Endothelial cell of umbilical vein (primary cell): Measurements from ENCODE around the gene KLF3. TPM values are rescaled to one million over a fixed set of nuclear protein-coding genes. Genes with fewer than 3 reads are reported as not detected.

Experiments
- BruUV-seq: library from RNA; stranded (reverse); fragments of 400-500 nt; replicated peaks from 2 replicates; lab custom pipeline; 2021; lab: Mats Ljungman, UMichigan
- CTCF ChIA-PET: fragments of 300-600, 350-600 bp; sonication (Branson Sonifier 250); formaldehyde crosslinking; loops from one replicate; lab custom pipeline; 2021; ENCODE audit warnings: antibody characterized with exemption, inconsistent platforms; lab: Charles Lee
- POLR2A ChIA-PET: fragments of 300-600, 350-600 bp; sonication (Branson Sonifier 250); formaldehyde crosslinking; loops from one replicate; lab custom pipeline; 2021; ENCODE audit warnings: antibody characterized with exemption, inconsistent platforms; lab: Charles Lee
- DNase-seq: peaks from one replicate; pipeline ENCODE4 v3.0.0-alpha.2; 2011; ENCODE audit warnings: low read depth, low spot score
- FAIRE-seq: peaks from 2 replicates; lab custom pipeline; 2011; peaks lifted over from hg19 to GRCh38; lab: Jason Lieb, UNC
- H2AFZ ChIP-seq: 2 replicates; pipeline ENCODE4 v1.6.0; 2012; ENCODE audit warnings: low read depth, low read length, control low read depth, inconsistent platforms
- H3K27ac ChIP-seq: 2 replicates; pipeline ENCODE4 v1.5.1; 2011; ENCODE audit warnings: low read depth, mild to moderate bottlenecking, control low read depth, low read length, moderate library complexity; ENCODE audit not compliant: insufficient read depth
- H3K27me3 ChIP-seq, 2 experiments: 2 replicates each; pipeline versions ENCODE4 v1.6.0 to v1.6.1; 2011; ENCODE audit warnings: low read length in 2 of 2, mixed read lengths in 1 of 2; ENCODE audit not compliant: control insufficient read depth in 2 of 2, insufficient read depth in 2 of 2
- H3K36me3 ChIP-seq, 2 experiments: 2 replicates in 1 of 2; 3 replicates in 1 of 2; pipeline ENCODE4 v1.5.1; 2011; ENCODE audit warnings: low read length in 2 of 2, mild to moderate bottlenecking in 1 of 2, moderate library complexity in 1 of 2; ENCODE audit not compliant: control insufficient read depth in 2 of 2, insufficient read depth in 2 of 2; ENCODE audit errors: extremely low read depth in 1 of 2
- H3K4me1 ChIP-seq: 3 replicates; pipeline ENCODE4 v1.5.1; 2011; ENCODE audit warnings: mild to moderate bottlenecking, low read length; ENCODE audit not compliant: control insufficient read depth, insufficient read depth; ENCODE audit errors: extremely low read depth
- H3K4me2 ChIP-seq: 2 replicates; pipeline ENCODE4 v1.6.1; 2011; ENCODE audit warnings: low read length, control low read depth, mixed read lengths; ENCODE audit not compliant: insufficient read depth
- H3K4me3 ChIP-seq, 3 experiments: fragments of 200-600 bp in 1 of 3; sonication (generic), shearing (Covaris generic) in 1 of 3; replicated peaks in 1 of 3; 2 replicates each; pipeline ENCODE4 v1.5.1; 2011 to 2016; ENCODE audit warnings: control low read depth in 3 of 3, low read length in 3 of 3, mild to moderate bottlenecking in 2 of 3, inconsistent platforms in 1 of 3, low read depth in 1 of 3, moderate library complexity in 1 of 3; ENCODE audit not compliant: insufficient read depth in 1 of 3
- H3K79me2 ChIP-seq: 2 replicates; pipeline ENCODE4 v1.6.0; 2012; ENCODE audit warnings: low read length, inconsistent platforms; ENCODE audit not compliant: control insufficient read depth, insufficient read depth
- H3K9ac ChIP-seq: replicated peaks from 2 replicates; pipeline ENCODE3; 2011; ENCODE audit warnings: low read length, control low read depth; ENCODE audit not compliant: insufficient read depth; ENCODE audit errors: extremely low read depth
- H3K9me1 ChIP-seq: replicated peaks from 3 replicates; pipeline ENCODE4 v1.6.0; 2011; ENCODE audit warnings: mild to moderate bottlenecking, low read length; ENCODE audit not compliant: control insufficient read depth, insufficient read depth; ENCODE audit errors: extremely low read depth
- H3K9me3 ChIP-seq: replicated peaks from 2 replicates; pipeline ENCODE4 v1.5.1; 2012; ENCODE audit warnings: low read length, inconsistent platforms; ENCODE audit not compliant: control insufficient read depth, insufficient read depth
- H4K20me1 ChIP-seq: replicated peaks from 2 replicates; pipeline ENCODE3; 2011; ENCODE audit warnings: mild to moderate bottlenecking, low read length; ENCODE audit not compliant: control insufficient read depth, insufficient read depth; ENCODE audit errors: extremely low read depth
- EZH2 ChIP-seq: IDR thresholded peaks from 2 replicates; pipeline ENCODE4 v1.6.1; 2012; ENCODE audit warnings: borderline replicate concordance, low read depth, mild to moderate bottlenecking, moderate library complexity, low read length, inconsistent platforms; ENCODE audit not compliant: severe bottlenecking
- FOS ChIP-seq: IDR thresholded peaks from 2 replicates; pipeline ENCODE4 v1.6.1; 2011; ENCODE audit warnings: mild to moderate bottlenecking, low read length, moderate library complexity, borderline replicate concordance; ENCODE audit not compliant: insufficient read depth
- GATA2 ChIP-seq: IDR thresholded peaks from 2 replicates; pipeline ENCODE4 v1.7.0; 2011; ENCODE audit warnings: low read depth, mild to moderate bottlenecking, moderate library complexity, mixed read lengths, low read length; ENCODE audit not compliant: insufficient read length, insufficient read depth
- JUN ChIP-seq: IDR thresholded peaks from 2 replicates; pipeline ENCODE4 v1.6.1; 2011; ENCODE audit warnings: borderline replicate concordance, low read depth; ENCODE audit not compliant: insufficient read length, insufficient read depth
- MYC ChIP-seq: IDR thresholded peaks from one replicate; pipeline ENCODE4 v1.6.1; 2011; ENCODE audit warnings: mild to moderate bottlenecking, low read depth, low read length
- POLR2A ChIP-seq: IDR thresholded peaks from 2 replicates; pipeline ENCODE4 v1.6.1; 2012; ENCODE audit warnings: low read depth, mild to moderate bottlenecking, control low read depth, low read length
- POLR2AphosphoS5 ChIP-seq: IDR thresholded peaks from 2 replicates; pipeline ENCODE4 v1.6.1; 2012; ENCODE audit warnings: low read depth, mild to moderate bottlenecking, control low read depth, low read length, moderate library complexity; ENCODE audit not compliant: insufficient read depth
- dilution Hi-C: fragments of 300-500 bp; cut with MboI; formaldehyde crosslinking; loops from one replicate; pipeline ENCODE4 v1.15.0; 2019; ENCODE audit warnings: low sequenced_read_pairs; ENCODE audit not compliant: extremely low pct_ligation_motif_present
- intact Hi-C: fragments of 100-400 bp; cut with micrococcal nuclease; formaldehyde crosslinking; loops from one replicate; pipeline ENCODE4 v1.10.0; 2022
- polyA plus RNA-seq, 4 experiments: library from polyadenylated mRNA; depleted of rRNA in 3 of 4; stranded (reverse) in 3 of 4; unstranded in 1 of 4; fragments of >200 nt; gene quantifications; 2 replicates each; pipeline versions ENCODE4 v1.2.1 to v1.2.3, GENCODE V29; 2011 to 2012; ENCODE audit warnings: missing spikeins in 1 of 4
- total RNA-seq: library from RNA; stranded (reverse); gene quantifications from 2 replicates; pipeline ENCODE4 v1.2.3, GENCODE V29; 2021
- TF ChIP-seq, protein P1 (sequence below): IDR thresholded peaks from 2 replicates; pipeline ENCODE4 v1.6.1; 2011; ENCODE audit not compliant: insufficient read depth, insufficient read length
- TF ChIP-seq, protein P2 (sequence below), 2 donors: IDR thresholded peaks; 1 replicate in 1 of 2; 2 replicates in 1 of 2; pipeline ENCODE4 v1.5.1; 2011; ENCODE audit warnings: low read length in 2 of 2, mild to moderate bottlenecking in 2 of 2, moderate library complexity in 2 of 2, control low read depth in 1 of 2, inconsistent platforms in 1 of 2, low read depth in 1 of 2; ENCODE audit not compliant: insufficient read depth in 1 of 2; ENCODE audit errors: extremely low read depth in 1 of 2

The KLF3 gene
- total and polyA plus RNA-seq, 2 donors (not counting 3 experiments of a cell fraction or from before 2014, with no cell fraction given) = 27.7 to 50.5 TPM

- Histone ChIP-seq H3K9me1 (no peaks in the 10 kb centered on the region), H3K4me3 (peak overlapping the region in 1 of 3 experiments; percentile 12), H4K20me1 (no peaks in the 10 kb centered on the region), H3K4me2 (peak overlapping the region; percentile 37), H3K79me2 (peaks cover 93% of the 10 kb centered on the region), H3K9me3 (no peaks in the 10 kb centered on the region), H2AFZ (no peak overlapping the region), H3K36me3 (no peaks in the 10 kb centered on the region), H3K27ac (peak overlapping the region; percentile 99), H3K4me1 (peaks cover 86% of the 10 kb centered on the region), H3K27me3 (no peaks in the 10 kb centered on the region), H3K9ac (peak overlapping the region; percentile 37)
- peak; percentile 21 for DNase-seq
- TF ChIP-seq JUN (no peak), EZH2 (no peak), GATA2 (no peak), POLR2AphosphoS5 (no peak), POLR2A (no peak), FOS (no peak), MYC (no peak)
- TF ChIP-seq, protein P1, sequence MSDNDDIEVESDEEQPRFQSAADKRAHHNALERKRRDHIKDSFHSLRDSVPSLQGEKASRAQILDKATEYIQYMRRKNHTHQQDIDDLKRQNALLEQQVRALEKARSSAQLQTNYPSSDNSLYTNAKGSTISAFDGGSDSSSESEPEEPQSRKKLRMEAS = no peak
- TF ChIP-seq, protein P2, sequence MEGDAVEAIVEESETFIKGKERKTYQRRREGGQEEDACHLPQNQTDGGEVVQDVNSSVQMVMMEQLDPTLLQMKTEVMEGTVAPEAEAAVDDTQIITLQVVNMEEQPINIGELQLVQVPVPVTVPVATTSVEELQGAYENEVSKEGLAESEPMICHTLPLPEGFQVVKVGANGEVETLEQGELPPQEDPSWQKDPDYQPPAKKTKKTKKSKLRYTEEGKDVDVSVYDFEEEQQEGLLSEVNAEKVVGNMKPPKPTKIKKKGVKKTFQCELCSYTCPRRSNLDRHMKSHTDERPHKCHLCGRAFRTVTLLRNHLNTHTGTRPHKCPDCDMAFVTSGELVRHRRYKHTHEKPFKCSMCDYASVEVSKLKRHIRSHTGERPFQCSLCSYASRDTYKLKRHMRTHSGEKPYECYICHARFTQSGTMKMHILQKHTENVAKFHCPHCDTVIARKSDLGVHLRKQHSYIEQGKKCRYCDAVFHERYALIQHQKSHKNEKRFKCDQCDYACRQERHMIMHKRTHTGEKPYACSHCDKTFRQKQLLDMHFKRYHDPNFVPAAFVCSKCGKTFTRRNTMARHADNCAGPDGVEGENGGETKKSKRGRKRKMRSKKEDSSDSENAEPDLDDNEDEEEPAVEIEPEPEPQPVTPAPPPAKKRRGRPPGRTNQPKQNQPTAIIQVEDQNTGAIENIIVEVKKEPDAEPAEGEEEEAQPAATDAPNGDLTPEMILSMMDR (IDR thresholded peaks at IDR 0.05; ENCODE audit: extremely low read depth in 1 of 2, insufficient read depth in 1 of 2, low read depth in 1 of 2, low read length in 2 of 2) = no peak
- no peak for FAIRE-seq
- dilution Hi-C loops (loop anchor here (25.0 kb wide), 1 partner anchor 508 kb away; no protein-coding TSS in a partner anchor), intact Hi-C loops (no loop called here)
- ChIA-PET CTCF (interaction anchor here (0.7 to 3.2 kb wide), 4 partner anchors 17 to 509 kb away, joined by 3 to 20 read pairs (median 4); no protein-coding TSS in a partner anchor), POLR2A (no interaction called here)
- BruUV-seq = no TSS peak
Observed at GRCh38 chr4:38670109-38670901, 6.3 kb downstream of the KLF3 start.
